WTC11 (cell line): ENCODE measurements around the gene IRF4.

ENCODE experiments used
- ELF4 ChIP-seq: sonication (generic); formaldehyde crosslinking; IDR thresholded peaks from 2 replicates; pipeline ENCODE4 v1.8.1; 2022; ENCODE audit warnings: low read depth, mild to moderate bottlenecking, moderate library complexity, missing genetic modification reagents
- NR2C2 ChIP-seq: sonication (generic); formaldehyde crosslinking; IDR thresholded peaks from 2 replicates; pipeline ENCODE4 v1.8.0; 2022; ENCODE audit warnings: mild to moderate bottlenecking, missing genetic modification reagents
- TF ChIP-seq, protein P1 (sequence below): sonication (generic); formaldehyde crosslinking; IDR thresholded peaks from 2 replicates; pipeline ENCODE4 v1.8.0; 2022; ENCODE audit warnings: mild to moderate bottlenecking, missing genetic modification reagents

DNA sequence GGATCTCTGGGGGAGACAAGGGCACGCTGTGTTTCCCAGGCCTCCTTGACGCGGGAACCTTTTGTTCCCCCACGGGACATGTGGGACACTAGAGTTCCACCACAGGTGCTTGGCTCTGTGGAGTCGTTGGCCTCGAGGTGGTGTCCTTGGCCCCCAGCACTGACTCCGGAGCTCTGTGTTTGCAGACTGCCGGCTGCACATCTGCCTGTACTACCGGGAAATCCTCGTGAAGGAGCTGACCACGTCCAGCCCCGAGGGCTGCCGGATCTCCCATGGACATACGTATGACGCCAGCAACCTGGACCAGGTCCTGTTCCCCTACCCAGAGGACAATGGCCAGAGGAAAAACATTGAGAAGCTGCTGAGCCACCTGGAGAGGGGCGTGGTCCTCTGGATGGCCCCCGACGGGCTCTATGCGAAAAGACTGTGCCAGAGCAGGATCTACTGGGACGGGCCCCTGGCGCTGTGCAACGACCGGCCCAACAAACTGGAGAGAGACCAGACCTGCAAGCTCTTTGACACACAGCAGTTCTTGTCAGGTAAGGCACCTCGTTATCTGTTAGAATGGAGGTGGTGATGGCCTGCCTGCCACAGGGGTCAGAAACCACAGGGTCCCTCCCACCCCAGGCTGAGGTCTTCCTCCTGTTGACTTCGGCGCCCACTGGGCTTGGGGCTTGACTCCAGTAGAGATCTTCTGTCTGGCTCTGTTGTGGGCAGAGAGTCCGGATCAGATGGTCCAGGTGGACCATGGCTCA, 9.9 kb downstream of the IRF4 start:
- TF ChIP-seq, protein P1, sequence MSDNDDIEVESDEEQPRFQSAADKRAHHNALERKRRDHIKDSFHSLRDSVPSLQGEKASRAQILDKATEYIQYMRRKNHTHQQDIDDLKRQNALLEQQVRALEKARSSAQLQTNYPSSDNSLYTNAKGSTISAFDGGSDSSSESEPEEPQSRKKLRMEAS = no peak
- no peak for TF ChIP-seq NR2C2 (CRISPR knock-in tag)
- no peak for TF ChIP-seq ELF4 (CRISPR knock-in tag)
